H1 (cell line): Measurements from ENCODE around the gene UNK.

Experiments used
- CHD2 ChIP-seq: IDR thresholded peaks from 2 replicates; pipeline ENCODE4 v1.6.1; 2012; ENCODE audit warnings: low read length, improper control_type of control experiment
- CTCF ChIP-seq, 3 experiments: IDR thresholded peaks; 1 replicate in 2 of 3; 2 replicates in 1 of 3; pipeline versions ENCODE4 v1.5.1 to v1.6.1; 2011; ENCODE audit warnings: low read length in 3 of 3, mild to moderate bottlenecking in 3 of 3, inconsistent platforms in 2 of 3, low read depth in 1 of 3, moderate library complexity in 1 of 3; ENCODE audit not compliant: insufficient read depth in 1 of 3; ENCODE audit errors: control extremely low read depth in 1 of 3
- EP300 ChIP-seq, 2 experiments: IDR thresholded peaks; 1 replicate in 1 of 2; 2 replicates in 1 of 2; pipeline ENCODE4 v1.6.1; 2011 to 2012; ENCODE audit warnings: low read depth in 2 of 2, low read length in 2 of 2, mild to moderate bottlenecking in 2 of 2, borderline replicate concordance in 1 of 2, inconsistent platforms in 1 of 2, moderate library complexity in 1 of 2
- EZH2 ChIP-seq: fragments of 200-600 bp; sonication (generic); IDR thresholded peaks from 2 replicates; pipeline ENCODE4 v1.7.1; 2012; ENCODE audit warnings: low read depth, mild to moderate bottlenecking, moderate library complexity, low read length, inconsistent platforms; ENCODE audit not compliant: severe bottlenecking
- GTF2F1 ChIP-seq: IDR thresholded peaks from 2 replicates; pipeline ENCODE4 v1.6.1; 2012; ENCODE audit warnings: low read depth, low read length, improper control_type of control experiment, borderline replicate concordance
- HDAC6 ChIP-seq: IDR thresholded peaks from one replicate; pipeline ENCODE4 v1.7.1; 2012; ENCODE audit warnings: low read depth, mild to moderate bottlenecking, inconsistent platforms, low read length, moderate library complexity
- PHF8 ChIP-seq: fragments of 200-600 bp; sonication (generic); conservative IDR thresholded peaks from 2 replicates; pipeline ENCODE4 v1.7.1; 2012; ENCODE audit warnings: low read depth, mild to moderate bottlenecking, inconsistent platforms, low read length, moderate library complexity
- RNF2 ChIP-seq: fragments of 200-900, 300-1000 bp; sonication (generic); IDR thresholded peaks from 2 replicates; pipeline ENCODE4 v1.7.1; 2016; ENCODE audit warnings: borderline replicate concordance, low read depth, mild to moderate bottlenecking, antibody characterized with exemption, low read length; ENCODE audit not compliant: poor library complexity, severe bottlenecking; ENCODE audit errors: missing control alignments
- TAF1 ChIP-seq: IDR thresholded peaks from 2 replicates; pipeline ENCODE4 v1.6.1; 2011; ENCODE audit warnings: mild to moderate bottlenecking, low read depth, low read length

GRCh38 chr17:75783803-75784472 lies 668 bp upstream of the UNK start:
- no peak for TF ChIP-seq CHD2
- no peak for TF ChIP-seq CTCF (IDR thresholded peaks at IDR 0.05; ENCODE audit: control extremely low read depth in 1 of 3, insufficient read depth in 1 of 3, low read depth in 1 of 3, low read length in 3 of 3)
- TF ChIP-seq TAF1, result no peak
- no peak for TF ChIP-seq HDAC6
- no peak for TF ChIP-seq PHF8
- no peak for TF ChIP-seq EZH2
- no peak for TF ChIP-seq EP300 (IDR thresholded peaks at IDR 0.05; ENCODE audit: borderline replicate concordance in 1 of 2, low read depth in 2 of 2, low read length in 2 of 2)
- TF ChIP-seq RNF2, result no peak
- no peak for TF ChIP-seq GTF2F1
